ENCODE results near the gene TLR7. TPM values are rescaled to one million over a fixed set of nuclear protein-coding genes. Genes with fewer than 3 reads are reported as not detected.

Gene TLR7
- total and polyA plus RNA-seq, 9 of the 15 experiments (the other 6 are each of a cell fraction or from before 2014, with no cell fraction given), result 0.04 to 0.13 (median 0.07) TPM; not detected in 6

GRCh38 chrX:12895866-12896265, 29.0 kb downstream of the TLR7 start:
- H3K27me3 ChIP-seq (ENCODE audit: control insufficient read depth in 2 of 2, insufficient read depth in 2 of 2, low read length in 2 of 2), result peaks cover 0 to 6% of the 10 kb centered on the region in 2 experiments; a peak in 1 of 5 replicates
- H3K4me3 ChIP-seq, result no peak overlapping the region
- no peak overlapping the region for H3K27ac ChIP-seq (ENCODE audit: extremely low read depth, low read depth, low read length)
- intact Hi-C loops (cut with micrococcal nuclease) (loop anchor here (2.0 kb wide), 1 partner anchor 193 kb away; no protein-coding TSS in a partner anchor), in situ Hi-C loops (cut with MboI) (loop anchor here (10.0 kb wide), 1 partner anchor 71 kb away; no protein-coding TSS in a partner anchor)
- no peak for ATAC-seq
- H3K9ac ChIP-seq (ENCODE audit: insufficient read depth in 1 of 2, low read depth in 2 of 2, low read length in 2 of 2), result no peak overlapping the region
- no peaks in the 10 kb centered on the region for H3K9me1 ChIP-seq (ENCODE audit: control insufficient read depth, insufficient read depth, low read length)
- BruUV-seq (replicated peaks), result no TSS peak
- WGBS (ENCODE audit: insufficient coverage, low coverage, missing lambda C conversion rate), result 38% methylated on average over 2 of the region's 2 CpGs
- no peaks in the 10 kb centered on the region for H4K20me1 ChIP-seq (replicated peaks; ENCODE audit: control insufficient read depth, insufficient read depth, low read length)
- H3K4me2 ChIP-seq (ENCODE audit: insufficient read depth, low read length), result no peak overlapping the region
- ChIA-PET POLR2A (no interaction called here), CTCF (ENCODE audit: low intra/inter-chr PET ratio) (no interaction called here)
- H3K36me3 ChIP-seq (ENCODE audit: control insufficient read depth, insufficient read depth, low read length), result no peaks in the 10 kb centered on the region
- FAIRE-seq, result no peak
- no peaks in the 10 kb centered on the region for H3K4me1 ChIP-seq (replicated peaks in 1 of 2; ENCODE audit: control insufficient read depth in 2 of 2, insufficient read depth in 2 of 2, low read length in 2 of 2)
- DNase-seq (ENCODE audit: extremely low read depth in 1 of 4, low spot score in 3 of 4), result no peak
- H3K79me2 ChIP-seq (ENCODE audit: control insufficient read depth, insufficient read depth, low read length), result no peaks in the 10 kb centered on the region
- no peak overlapping the region for H2AFZ ChIP-seq (ENCODE audit: low read depth, low read length)
- TF ChIP-seq MTA2 (IDR thresholded peaks at IDR 0.05; ENCODE audit: low read depth), result no peak
- no peak for TF ChIP-seq CC2D1A (IDR thresholded peaks at IDR 0.05)
- no peak for TF ChIP-seq ZNF76 (CRISPR knock-in tag; IDR thresholded peaks at IDR 0.05; ENCODE audit: borderline replicate concordance)
- TF ChIP-seq REST (IDR thresholded peaks at IDR 0.05; ENCODE audit: borderline replicate concordance), result no peak
- no peak for TF ChIP-seq REST (CRISPR knock-in tag; IDR thresholded peaks at IDR 0.05; ENCODE audit: low read depth)
- TF ChIP-seq PRPF4 (IDR thresholded peaks at IDR 0.05; ENCODE audit: insufficient read depth, low read depth, low read length, poor library complexity, severe bottlenecking), result no peak
- TF ChIP-seq, protein P1, sequence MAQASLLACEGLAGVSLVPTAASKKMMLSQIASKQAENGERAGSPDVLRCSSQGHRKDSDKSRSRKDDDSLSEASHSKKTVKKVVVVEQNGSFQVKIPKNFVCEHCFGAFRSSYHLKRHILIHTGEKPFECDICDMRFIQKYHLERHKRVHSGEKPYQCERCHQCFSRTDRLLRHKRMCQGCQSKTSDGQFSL (CRISPR knock-in tag; IDR thresholded peaks at IDR 0.05), result no peak
- TF ChIP-seq, protein P1 (tag; IDR thresholded peaks at IDR 0.05), result no peak
- TF ChIP-seq, protein P2, sequence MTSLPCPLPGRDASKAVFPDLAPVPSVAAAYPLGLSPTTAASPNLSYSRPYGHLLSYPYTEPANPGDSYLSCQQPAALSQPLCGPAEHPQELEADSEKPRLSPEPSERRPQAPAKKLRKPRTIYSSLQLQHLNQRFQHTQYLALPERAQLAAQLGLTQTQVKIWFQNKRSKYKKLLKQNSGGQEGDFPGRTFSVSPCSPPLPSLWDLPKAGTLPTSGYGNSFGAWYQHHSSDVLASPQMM (CRISPR knock-in tag; IDR thresholded peaks at IDR 0.05), result no peak
- no peak for TF ChIP-seq MCM2 (IDR thresholded peaks at IDR 0.05; ENCODE audit: low read depth)
- no peaks in the 10 kb centered on the region for H3K9me3 ChIP-seq (replicated peaks; ENCODE audit: control insufficient read depth, insufficient read depth, low read depth, low read length)
